Skeletal muscle satellite cell (primary cell): ENCODE results near the gene CENPVL1. TPM values are rescaled to one million over a fixed set of nuclear protein-coding genes. Genes with fewer than 3 reads are reported as not detected.
"Not testable (repeated sequence)": the region's sequence is repeated elsewhere in the genome, so short reads cannot be mapped to it uniquely, and the experiment has no call there.

Experiments used
- H3K27me3 ChIP-seq: 2 replicates; pipeline ENCODE4 v1.7.0; 2013; ENCODE audit warnings: low read length; ENCODE audit not compliant: control insufficient read depth, insufficient read depth
- H3K36me3 ChIP-seq: 2 replicates; pipeline ENCODE4 v1.7.0; 2013; ENCODE audit warnings: mild to moderate bottlenecking, control low read depth, low read length; ENCODE audit not compliant: insufficient read depth
- H3K4me1 ChIP-seq: 2 replicates; pipeline ENCODE4 v1.7.0; 2013; ENCODE audit warnings: low read length; ENCODE audit not compliant: control insufficient read depth, insufficient read depth
- H3K4me2 ChIP-seq: 2 replicates; pipeline ENCODE4 v1.7.0; 2013; ENCODE audit warnings: mild to moderate bottlenecking, low read length
- H3K4me3 ChIP-seq: 2 replicates; pipeline ENCODE4 v1.7.0; 2013; ENCODE audit warnings: low read length
- H3K9ac ChIP-seq: 2 replicates; pipeline ENCODE4 v1.7.0; 2013; ENCODE audit warnings: mild to moderate bottlenecking, low read depth, low read length, moderate library complexity
- H3K9me3 ChIP-seq: replicated peaks from 2 replicates; pipeline ENCODE4 v1.7.0; 2013; ENCODE audit warnings: mild to moderate bottlenecking, control low read depth, low read length
- total RNA-seq: library from RNA; depleted of rRNA; stranded (reverse); fragments of >200 nt; gene quantifications from 2 replicates; pipeline ENCODE4 v1.2.3, GENCODE V29; 2012; rRNA removed

CENPVL1 gene
- not detected in 2 replicates for total RNA-seq

GRCh38 chrX:51710277-51711164 is at the start of gene CENPVL1:
Gene CENPVL1, plus strand, starts transcription at chrX:51710512. Its CDS starts 0 bp downstream, at chrX:51710512.
- H3K27me3 ChIP-seq, H3K9ac ChIP-seq, H3K36me3 ChIP-seq, H3K4me2 ChIP-seq, H3K9me3 ChIP-seq, H3K4me3 ChIP-seq, H3K4me1 ChIP-seq: not testable (repeated sequence)

- Histone ChIP-seq H3K9me3 (no peaks in the 10 kb centered on the region), H3K4me3 (no peak overlapping the region), H3K4me2 (no peak overlapping the region), H3K27me3 (no peaks in the 10 kb centered on the region), H3K9ac (no peak overlapping the region), H3K4me1 (no peaks in the 10 kb centered on the region), H3K36me3 (no peaks in the 10 kb centered on the region)
Measured at GRCh38 chrX:51665981-51666380, 44.3 kb upstream of the CENPVL1 start.

DNA sequence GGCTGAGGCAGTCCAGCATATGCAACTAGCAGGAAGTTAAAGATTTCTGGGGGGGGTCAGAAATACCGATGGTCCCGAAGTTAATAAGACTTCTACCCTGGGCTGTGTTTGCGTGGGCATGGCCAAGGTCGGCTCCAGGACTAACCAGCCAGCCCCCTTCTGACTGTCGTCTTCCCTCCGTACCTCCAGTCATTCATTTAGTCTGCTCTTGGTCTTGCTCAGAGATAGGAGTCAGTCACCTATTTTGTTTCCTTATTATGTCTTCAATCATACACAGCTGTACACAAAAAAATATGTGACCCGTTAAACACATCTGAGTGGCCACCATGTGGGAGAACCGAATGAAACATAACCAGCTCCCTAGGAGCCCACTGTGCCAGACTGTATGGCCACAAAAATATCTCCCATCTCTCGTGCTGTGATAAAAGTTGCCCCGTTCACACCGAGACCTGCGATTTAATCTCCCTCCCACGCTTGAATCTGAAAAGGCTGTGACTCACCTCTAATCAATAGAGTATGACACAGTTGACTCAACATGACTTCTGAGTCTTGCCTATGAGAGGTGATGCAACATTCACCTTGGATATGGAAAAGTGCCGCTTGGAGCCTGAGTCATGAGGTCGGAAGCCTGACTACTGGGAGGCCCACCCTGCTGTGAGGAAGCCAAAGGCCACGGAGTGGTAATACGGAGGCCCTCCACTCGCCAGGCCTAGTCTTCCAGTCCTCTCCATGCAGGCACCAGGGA is 30.5 kb upstream of the CENPVL1 start:
- not testable (repeated sequence) for H3K36me3 ChIP-seq, H3K4me3 ChIP-seq, H3K27me3 ChIP-seq, H3K4me2 ChIP-seq, H3K9ac ChIP-seq, H3K9me3 ChIP-seq, H3K4me1 ChIP-seq

DNA sequence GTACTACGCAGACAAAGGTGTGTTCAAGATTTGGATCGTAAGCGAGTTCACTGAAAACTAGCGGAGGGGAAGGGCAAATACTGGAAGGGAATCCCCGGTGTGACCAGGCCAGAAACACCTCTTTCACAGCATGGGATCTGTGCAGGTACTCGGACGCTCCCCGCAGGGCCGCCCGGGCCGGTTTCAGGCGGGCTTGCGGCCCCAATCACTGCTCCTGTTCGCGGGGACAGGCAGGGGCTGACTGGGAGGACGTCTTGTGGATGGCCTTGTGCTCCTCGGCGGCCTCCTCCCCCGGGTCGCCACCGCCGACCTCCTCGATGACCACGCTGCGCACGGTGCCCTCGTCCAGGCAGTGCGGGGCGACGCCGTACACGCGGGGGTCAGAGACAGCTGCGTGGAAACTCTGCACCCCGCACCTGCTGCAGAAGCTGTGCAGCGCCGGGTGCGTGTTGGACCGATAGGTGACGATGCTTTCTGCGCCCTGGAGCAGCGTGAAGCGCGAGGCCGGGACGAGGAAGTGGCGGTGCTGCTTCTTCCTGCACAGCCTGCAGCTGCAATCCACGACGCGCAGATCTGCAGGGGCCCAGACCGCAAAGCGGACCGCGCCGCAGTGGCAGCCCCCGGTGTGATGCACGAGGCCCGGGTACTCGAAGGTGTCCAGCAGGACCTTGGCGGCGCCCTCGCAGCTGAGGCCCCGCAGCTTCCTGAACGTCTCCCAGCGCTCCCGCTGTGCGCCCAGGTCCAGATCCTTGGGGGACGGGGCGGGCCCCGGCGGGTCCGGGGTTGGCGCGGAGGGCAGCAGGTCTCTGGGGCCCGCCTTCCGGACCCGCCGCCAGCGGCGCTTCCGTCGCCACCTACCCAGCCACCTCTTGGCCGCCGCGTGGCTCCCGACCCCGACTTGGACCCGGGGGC is 28.2 kb upstream of the CENPVL1 start:
- H3K4me3 ChIP-seq, H3K4me2 ChIP-seq, H3K36me3 ChIP-seq, H3K9ac ChIP-seq, H3K9me3 ChIP-seq, H3K4me1 ChIP-seq, H3K27me3 ChIP-seq: not testable (repeated sequence)

DNA sequence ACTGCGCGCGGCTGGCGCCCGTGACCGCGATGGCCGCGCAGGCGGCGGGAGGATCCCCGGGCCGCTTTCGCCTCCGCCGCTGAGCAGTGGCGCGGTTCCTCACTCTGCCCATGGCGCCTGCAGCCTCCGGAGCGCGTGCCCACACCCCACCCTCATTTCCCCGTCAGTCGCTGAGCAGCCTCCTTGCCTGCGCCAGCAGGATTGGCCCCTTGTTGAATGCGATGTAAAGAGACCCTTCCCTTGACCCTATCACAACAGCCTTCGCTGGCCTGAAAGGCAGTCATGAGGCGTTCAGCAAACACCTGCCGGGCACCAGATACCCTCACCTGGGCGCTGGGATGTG is 27.6 kb upstream of the CENPVL1 start, which contains the start of gene CENPVL2:
TSS of gene CENPVL2 (minus strand) at position 112 of the 343 bp plus-strand sequence. CDS start at position 112, 0 bp downstream.
- not testable (repeated sequence) for H3K9ac ChIP-seq, H3K27me3 ChIP-seq, H3K9me3 ChIP-seq, H3K36me3 ChIP-seq, H3K4me2 ChIP-seq, H3K4me1 ChIP-seq, H3K4me3 ChIP-seq

GRCh38 chrX:51694254-51694653 is 16.1 kb upstream of the CENPVL1 start:
- H3K27me3 ChIP-seq: peaks cover 4% of the 10 kb centered on the region
- no peaks in the 10 kb centered on the region for H3K36me3 ChIP-seq
- no peaks in the 10 kb centered on the region for H3K9me3 ChIP-seq
- H3K4me2 ChIP-seq: no peak overlapping the region
- H3K9ac ChIP-seq: no peak overlapping the region
- no peak overlapping the region for H3K4me3 ChIP-seq
- H3K4me1 ChIP-seq: no peaks in the 10 kb centered on the region

GRCh38 chrX:51697397-51697796 is 12.9 kb upstream of the CENPVL1 start:
- Histone ChIP-seq H3K36me3 (no peaks in the 10 kb centered on the region), H3K9me3 (no peaks in the 10 kb centered on the region), H3K27me3 (peaks cover 4% of the 10 kb centered on the region), H3K9ac (no peak overlapping the region), H3K4me3 (no peak overlapping the region), H3K4me2 (no peak overlapping the region), H3K4me1 (no peaks in the 10 kb centered on the region)

DNA sequence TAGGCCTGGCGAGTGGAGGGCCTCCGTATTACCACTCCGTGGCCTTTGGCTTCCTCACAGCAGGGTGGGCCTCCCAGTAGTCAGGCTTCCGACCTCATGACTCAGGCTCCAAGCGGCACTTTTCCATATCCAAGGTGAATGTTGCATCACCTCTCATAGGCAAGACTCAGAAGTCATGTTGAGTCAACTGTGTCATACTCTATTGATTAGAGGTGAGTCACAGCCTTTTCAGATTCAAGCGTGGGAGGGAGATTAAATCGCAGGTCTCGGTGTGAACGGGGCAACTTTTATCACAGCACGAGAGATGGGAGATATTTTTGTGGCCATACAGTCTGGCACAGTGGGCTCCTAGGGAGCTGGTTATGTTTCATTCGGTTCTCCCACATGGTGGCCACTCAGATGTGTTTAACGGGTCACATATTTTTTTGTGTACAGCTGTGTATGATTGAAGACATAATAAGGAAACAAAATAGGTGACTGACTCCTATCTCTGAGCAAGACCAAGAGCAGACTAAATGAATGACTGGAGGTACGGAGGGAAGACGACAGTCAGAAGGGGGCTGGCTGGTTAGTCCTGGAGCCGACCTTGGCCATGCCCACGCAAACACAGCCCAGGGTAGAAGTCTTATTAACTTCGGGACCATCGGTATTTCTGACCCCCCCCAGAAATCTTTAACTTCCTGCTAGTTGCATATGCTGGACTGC is 2.8 kb downstream of the CENPVL1 start:
- not testable (repeated sequence) for H3K27me3 ChIP-seq, H3K4me3 ChIP-seq, H3K4me2 ChIP-seq, H3K4me1 ChIP-seq, H3K9me3 ChIP-seq, H3K9ac ChIP-seq, H3K36me3 ChIP-seq

GRCh38 chrX:51728202-51728601 is 17.9 kb downstream of the CENPVL1 start:
- Histone ChIP-seq H3K27me3 (peaks cover 1% of the 10 kb centered on the region), H3K36me3 (no peaks in the 10 kb centered on the region), H3K9me3 (no peaks in the 10 kb centered on the region), H3K4me1 (no peaks in the 10 kb centered on the region), H3K4me2 (no peak overlapping the region), H3K9ac (no peak overlapping the region), H3K4me3 (no peak overlapping the region)

DNA sequence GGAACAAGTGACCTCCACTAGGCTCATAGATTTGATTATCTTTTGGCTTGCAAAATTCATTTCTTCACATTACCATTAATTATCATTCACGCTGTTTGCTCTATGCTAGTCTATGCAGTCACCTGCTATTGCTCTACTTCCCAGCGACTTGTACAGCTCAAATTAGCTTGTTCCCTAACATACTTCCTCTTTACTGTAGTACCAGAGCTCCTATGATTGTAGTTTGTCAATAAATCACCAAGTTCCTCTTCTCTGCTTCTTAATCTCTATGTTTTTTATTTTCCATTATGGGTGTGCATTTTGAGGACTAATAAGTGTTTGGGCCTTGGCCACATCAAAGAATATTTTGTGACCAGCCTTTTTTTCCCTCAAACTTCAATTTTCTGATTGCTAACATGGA is 26.8 kb downstream of the CENPVL1 start:
- Histone ChIP-seq H3K36me3 (no peaks in the 10 kb centered on the region), H3K4me2 (no peak overlapping the region), H3K9me3 (no peaks in the 10 kb centered on the region), H3K4me1 (no peaks in the 10 kb centered on the region), H3K27me3 (peaks cover 23% of the 10 kb centered on the region), H3K4me3 (no peak overlapping the region), H3K9ac (no peak overlapping the region)

GRCh38 chrX:51742586-51742985 is 32.3 kb downstream of the CENPVL1 start:
- Histone ChIP-seq H3K4me3 (peak overlapping the region; percentile 82), H3K27me3 (peaks cover 8% of the 10 kb centered on the region), H3K9ac (peak overlapping the region; percentile 87), H3K4me2 (peak overlapping the region; percentile 66), H3K9me3 (no peaks in the 10 kb centered on the region), H3K36me3 (peaks cover 2% of the 10 kb centered on the region), H3K4me1 (no peaks in the 10 kb centered on the region)
